Fibroblast of mammary gland (primary cell): ENCODE data around the gene CELSR2.

Source experiments
- DNase-seq: peaks from one replicate; pipeline ENCODE4 v3.0.0-alpha.2; 2010; ENCODE audit warnings: low read depth
- H3K4me3 ChIP-seq: 2 replicates; pipeline ENCODE4 v1.5.1; 2011; ENCODE audit warnings: low read depth, mild to moderate bottlenecking, low read length, moderate library complexity; ENCODE audit not compliant: control insufficient read depth
- TF ChIP-seq, protein P1 (sequence below): conservative IDR thresholded peaks from 2 replicates; pipeline ENCODE4 v1.5.1; 2011; ENCODE audit warnings: low read depth, low read length, inconsistent platforms; ENCODE audit not compliant: control insufficient read depth, insufficient read depth

CELSR2 gene

DNA sequence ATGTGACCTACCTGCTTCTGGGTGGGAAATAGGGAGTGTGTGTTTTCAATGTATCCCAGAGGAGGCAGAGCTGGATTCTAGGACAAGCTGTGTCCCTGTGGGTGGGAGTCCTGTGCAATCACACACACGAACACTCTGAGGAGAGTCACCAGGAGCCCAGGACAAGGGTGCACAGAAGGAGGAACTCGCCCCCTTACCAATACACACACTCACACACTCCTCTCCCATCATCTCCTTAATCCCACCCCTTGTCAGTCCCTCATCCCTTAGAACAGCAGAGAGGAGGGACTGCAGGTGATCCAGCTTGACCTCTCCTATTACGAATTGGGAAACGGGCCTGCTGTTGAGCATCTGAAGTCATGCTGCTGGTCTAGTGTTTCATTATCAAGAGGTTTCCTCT is 65.9 kb downstream of the CELSR2 start:
- no peak for DNase-seq
- H3K4me3 ChIP-seq: no peak overlapping the region
- TF ChIP-seq, protein P1, sequence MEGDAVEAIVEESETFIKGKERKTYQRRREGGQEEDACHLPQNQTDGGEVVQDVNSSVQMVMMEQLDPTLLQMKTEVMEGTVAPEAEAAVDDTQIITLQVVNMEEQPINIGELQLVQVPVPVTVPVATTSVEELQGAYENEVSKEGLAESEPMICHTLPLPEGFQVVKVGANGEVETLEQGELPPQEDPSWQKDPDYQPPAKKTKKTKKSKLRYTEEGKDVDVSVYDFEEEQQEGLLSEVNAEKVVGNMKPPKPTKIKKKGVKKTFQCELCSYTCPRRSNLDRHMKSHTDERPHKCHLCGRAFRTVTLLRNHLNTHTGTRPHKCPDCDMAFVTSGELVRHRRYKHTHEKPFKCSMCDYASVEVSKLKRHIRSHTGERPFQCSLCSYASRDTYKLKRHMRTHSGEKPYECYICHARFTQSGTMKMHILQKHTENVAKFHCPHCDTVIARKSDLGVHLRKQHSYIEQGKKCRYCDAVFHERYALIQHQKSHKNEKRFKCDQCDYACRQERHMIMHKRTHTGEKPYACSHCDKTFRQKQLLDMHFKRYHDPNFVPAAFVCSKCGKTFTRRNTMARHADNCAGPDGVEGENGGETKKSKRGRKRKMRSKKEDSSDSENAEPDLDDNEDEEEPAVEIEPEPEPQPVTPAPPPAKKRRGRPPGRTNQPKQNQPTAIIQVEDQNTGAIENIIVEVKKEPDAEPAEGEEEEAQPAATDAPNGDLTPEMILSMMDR: no peak

- H3K4me3 ChIP-seq: no peak overlapping the region
- no peak for DNase-seq
- TF ChIP-seq, protein P1: no peak
These were observed 67.2 kb downstream of the CELSR2 start for GRCh38 chr1:109316506-109316905.

DNA sequence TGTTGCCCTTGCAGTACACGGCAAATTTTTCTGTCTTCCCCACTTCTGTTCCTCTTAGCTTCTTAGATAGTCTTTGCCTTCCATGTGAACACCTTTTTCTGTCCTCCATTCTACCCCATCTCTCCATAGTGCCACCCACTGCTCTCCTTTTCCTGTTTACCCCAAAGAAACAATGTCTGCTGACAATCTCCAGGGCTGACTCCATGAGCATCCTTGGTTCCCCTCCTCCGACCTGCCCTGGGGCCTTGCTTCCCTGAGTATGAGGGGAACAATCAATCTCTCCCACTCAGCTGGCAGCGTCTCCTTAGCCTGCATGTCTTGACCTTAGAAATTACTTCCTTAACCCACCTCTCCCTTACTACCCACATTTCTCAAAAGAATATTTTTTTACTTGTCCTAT is 69.8 kb downstream of the CELSR2 start:
- TF ChIP-seq, protein P1: no peak
- no peak for DNase-seq
- no peak overlapping the region for H3K4me3 ChIP-seq

DNA sequence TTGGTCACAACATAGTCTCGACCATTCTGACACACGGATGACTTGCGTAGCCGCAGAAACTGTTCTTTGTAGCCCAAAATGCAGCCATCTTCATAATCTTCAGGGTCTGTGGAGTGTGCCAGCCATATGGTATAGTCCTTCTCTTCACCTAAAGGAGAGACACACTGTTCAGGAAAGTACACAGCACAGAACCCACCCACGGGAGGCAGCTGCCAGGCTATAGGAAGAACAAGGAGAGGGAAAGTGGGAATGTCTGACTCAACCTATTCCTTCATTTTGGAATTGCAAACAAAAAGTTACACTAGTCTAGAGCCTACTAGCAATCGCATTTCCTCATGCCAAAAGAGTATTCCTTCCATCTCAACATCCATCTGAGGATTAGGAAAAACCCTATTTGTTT is 73.6 kb downstream of the CELSR2 start:
- no peak for DNase-seq
- TF ChIP-seq, protein P1: no peak

More for the DNA sequence above, 73.6 kb downstream of the CELSR2 start:
- H3K4me3 ChIP-seq: no peak overlapping the region
